Neutrophil (primary cell): ENCODE data around the gene PXYLP1.

Experiments used
- H3K27ac ChIP-seq: fragments of 200-600 bp; sonication (generic); 2 replicates; pipeline ENCODE4 v1.5.1; 2016; ENCODE audit warnings: mild to moderate bottlenecking, moderate library complexity
- H3K27me3 ChIP-seq: fragments of 200-600 bp; sonication (generic); 2 replicates; pipeline ENCODE4 v1.6.0; 2016; ENCODE audit warnings: mild to moderate bottlenecking
- H3K36me3 ChIP-seq: fragments of 200-600 bp; sonication (generic); 2 replicates; pipeline ENCODE4 v1.5.1; 2017
- H3K4me1 ChIP-seq, 2 experiments: fragments of 200-600 bp in 1 of 2; sonication (generic) in 1 of 2; 1 replicate in 1 of 2; 2 replicates in 1 of 2; pipeline versions ENCODE4 v1.5.1 to v1.6.1; 2013 to 2016; ENCODE audit warnings: low read depth in 1 of 2, low read length in 1 of 2, mild to moderate bottlenecking in 1 of 2, moderate library complexity in 1 of 2; ENCODE audit not compliant: control insufficient read depth in 1 of 2, insufficient read depth in 1 of 2
- H3K4me3 ChIP-seq, 2 experiments: fragments of 200-600 bp in 1 of 2; sonication (generic) in 1 of 2; 1 replicate in 1 of 2; 2 replicates in 1 of 2; pipeline ENCODE4 v1.5.1; 2013 to 2016; ENCODE audit warnings: low read depth in 1 of 2, low read length in 1 of 2, mild to moderate bottlenecking in 1 of 2, moderate library complexity in 1 of 2
- H3K9me3 ChIP-seq: fragments of 200-600 bp; sonication (generic); 2 replicates; pipeline ENCODE4 v1.5.1; 2016
- TF ChIP-seq, protein P1 (sequence below): fragments of 200-600 bp; sonication (generic); IDR thresholded peaks from 2 replicates; pipeline ENCODE4 v1.5.1; 2016; ENCODE audit warnings: antibody characterized with exemption

Gene PXYLP1

DNA sequence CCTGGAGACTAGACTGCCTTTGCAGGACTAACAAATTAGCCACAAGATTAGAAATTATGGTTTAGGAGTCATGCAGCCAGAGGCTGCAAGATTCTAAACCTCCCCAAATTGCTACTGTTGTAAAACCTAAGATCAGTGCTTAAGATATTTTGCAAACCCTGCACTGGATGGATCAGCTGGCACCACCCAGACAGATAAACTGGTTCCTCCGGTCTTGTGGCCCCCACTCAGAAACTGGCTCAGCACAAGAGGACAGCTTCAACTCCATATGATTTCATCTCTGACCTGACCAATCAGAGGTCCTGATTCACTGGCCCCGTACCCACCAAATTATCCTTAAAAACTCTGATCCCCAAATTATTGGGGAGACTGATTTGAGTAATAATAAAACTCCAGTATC lies 19.5 kb upstream of the PXYLP1 start:
- Histone ChIP-seq H3K36me3 (no peaks in the 10 kb centered on the region), H3K9me3 (no peaks in the 10 kb centered on the region), H3K4me1 (peaks cover 6 to 11% of the 10 kb centered on the region in 2 experiments), H3K27me3 (no peaks in the 10 kb centered on the region), H3K4me3 (no peak overlapping the region), H3K27ac (no peak overlapping the region)
- TF ChIP-seq, protein P1, sequence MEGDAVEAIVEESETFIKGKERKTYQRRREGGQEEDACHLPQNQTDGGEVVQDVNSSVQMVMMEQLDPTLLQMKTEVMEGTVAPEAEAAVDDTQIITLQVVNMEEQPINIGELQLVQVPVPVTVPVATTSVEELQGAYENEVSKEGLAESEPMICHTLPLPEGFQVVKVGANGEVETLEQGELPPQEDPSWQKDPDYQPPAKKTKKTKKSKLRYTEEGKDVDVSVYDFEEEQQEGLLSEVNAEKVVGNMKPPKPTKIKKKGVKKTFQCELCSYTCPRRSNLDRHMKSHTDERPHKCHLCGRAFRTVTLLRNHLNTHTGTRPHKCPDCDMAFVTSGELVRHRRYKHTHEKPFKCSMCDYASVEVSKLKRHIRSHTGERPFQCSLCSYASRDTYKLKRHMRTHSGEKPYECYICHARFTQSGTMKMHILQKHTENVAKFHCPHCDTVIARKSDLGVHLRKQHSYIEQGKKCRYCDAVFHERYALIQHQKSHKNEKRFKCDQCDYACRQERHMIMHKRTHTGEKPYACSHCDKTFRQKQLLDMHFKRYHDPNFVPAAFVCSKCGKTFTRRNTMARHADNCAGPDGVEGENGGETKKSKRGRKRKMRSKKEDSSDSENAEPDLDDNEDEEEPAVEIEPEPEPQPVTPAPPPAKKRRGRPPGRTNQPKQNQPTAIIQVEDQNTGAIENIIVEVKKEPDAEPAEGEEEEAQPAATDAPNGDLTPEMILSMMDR = no peak

DNA sequence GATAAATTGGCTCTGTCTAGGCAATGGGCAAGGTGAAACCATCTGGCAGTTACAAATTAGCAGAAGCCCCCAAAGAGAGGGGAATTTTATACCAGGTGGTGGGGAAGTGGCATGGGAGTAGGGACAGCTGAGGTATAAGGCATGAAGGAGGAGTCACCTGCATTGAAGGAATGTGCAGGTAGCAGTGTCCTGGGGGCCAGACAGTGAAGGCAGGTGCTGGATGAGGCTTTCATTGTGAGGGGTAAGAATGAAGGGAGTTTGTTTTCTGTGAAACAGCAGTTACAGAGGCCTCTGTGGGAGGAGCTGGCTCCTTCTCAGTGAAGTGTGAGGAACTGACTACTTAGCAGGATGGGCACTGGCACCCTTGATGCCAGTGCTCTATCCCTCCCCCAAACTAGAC lies 19.1 kb upstream of the PXYLP1 start:
- Histone ChIP-seq H3K36me3 (no peaks in the 10 kb centered on the region), H3K4me1 (peaks cover 11 to 15% of the 10 kb centered on the region in 2 experiments), H3K9me3 (no peaks in the 10 kb centered on the region), H3K27me3 (no peaks in the 10 kb centered on the region), H3K4me3 (no peak overlapping the region), H3K27ac (no peak overlapping the region)
- TF ChIP-seq, protein P1 = no peak

DNA sequence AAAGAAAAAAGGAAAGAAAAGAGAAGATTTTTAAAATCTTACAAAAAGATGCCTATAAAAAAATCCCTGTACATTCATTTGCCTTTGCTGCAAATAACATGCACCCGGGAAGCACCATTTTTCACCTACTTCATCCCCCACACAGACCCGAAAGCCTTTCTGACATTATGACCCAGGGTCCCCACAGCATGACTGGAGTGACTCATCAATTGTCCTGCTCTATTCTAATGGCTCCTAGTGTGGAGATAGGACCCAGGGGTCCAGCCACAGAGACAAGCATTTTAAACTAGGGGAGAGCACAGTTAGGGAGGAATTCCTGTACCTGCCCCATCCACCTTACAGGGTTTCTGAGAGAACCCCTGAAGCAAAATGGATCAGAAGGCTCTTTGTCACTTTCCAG lies 14.7 kb upstream of the PXYLP1 start:
- no peaks in the 10 kb centered on the region for H3K9me3 ChIP-seq
- no peaks in the 10 kb centered on the region for H3K27me3 ChIP-seq
- H3K4me3 ChIP-seq = peak overlapping the region in 1 of 2 experiments; percentile 15
- H3K27ac ChIP-seq = peak overlapping the region; percentile 90
- TF ChIP-seq, protein P1 = no peak
- no peaks in the 10 kb centered on the region for H3K36me3 ChIP-seq
- H3K4me1 ChIP-seq = peaks cover 37 to 42% of the 10 kb centered on the region in 2 experiments

DNA sequence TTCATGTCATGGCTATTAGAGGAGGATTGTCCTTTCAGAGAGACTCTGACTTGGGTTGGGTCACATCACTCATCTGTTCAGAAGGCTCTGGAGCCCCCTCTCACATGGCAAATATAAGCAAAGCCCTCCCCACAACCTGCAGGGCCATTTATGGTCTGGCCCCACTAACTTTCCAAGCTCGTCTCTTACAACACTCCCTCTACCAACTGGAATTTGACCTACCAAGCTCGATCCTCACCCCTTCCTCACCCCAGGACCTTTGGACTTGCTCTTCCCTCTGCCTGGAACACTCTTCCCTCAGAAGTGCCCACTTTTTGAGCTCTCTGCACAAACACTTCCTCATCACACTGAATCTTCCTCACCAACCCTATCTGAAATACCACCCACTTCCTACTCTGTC lies 14.2 kb upstream of the PXYLP1 start:
- Histone ChIP-seq H3K9me3 (no peaks in the 10 kb centered on the region), H3K4me1 (peaks cover 37 to 42% of the 10 kb centered on the region in 2 experiments), H3K36me3 (no peaks in the 10 kb centered on the region), H3K4me3 (peak overlapping the region; percentile 14 to 30), H3K27ac (peak overlapping the region; percentile 90), H3K27me3 (no peaks in the 10 kb centered on the region)
- TF ChIP-seq, protein P1 = no peak

DNA sequence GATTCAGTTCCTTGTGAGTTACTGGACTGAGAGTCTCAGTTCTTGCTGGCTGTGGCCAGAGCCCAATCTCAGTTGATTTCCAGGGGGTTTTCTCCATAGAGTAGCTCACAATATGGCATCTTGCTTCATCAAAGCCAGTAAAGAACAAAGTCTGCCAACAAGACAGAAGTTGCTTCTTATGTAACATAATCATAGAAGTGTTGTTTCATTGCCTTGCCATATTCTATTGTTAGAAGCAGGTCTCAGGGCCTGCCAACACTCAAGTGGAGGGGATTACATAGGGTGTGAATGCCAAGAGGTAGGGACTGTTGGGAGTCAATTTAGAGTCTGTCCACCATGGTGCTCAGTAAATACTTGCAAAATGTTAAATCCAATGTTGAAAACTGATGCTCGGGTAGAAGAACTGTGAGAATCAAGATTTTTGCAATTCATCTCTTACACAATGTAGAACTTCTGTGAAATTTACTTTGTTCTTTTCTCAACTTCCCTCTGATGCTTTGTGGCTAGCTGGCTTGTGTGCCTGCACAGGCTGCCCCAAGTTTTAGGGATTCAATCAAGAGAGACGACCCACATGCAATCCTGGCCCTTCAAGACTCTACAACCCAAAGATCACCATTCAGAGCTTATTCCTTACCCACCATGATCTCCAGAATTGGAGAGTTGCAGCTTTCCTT lies 13.3 kb upstream of the PXYLP1 start:
- peak overlapping the region; percentile 14 to 30 for H3K4me3 ChIP-seq
- no peaks in the 10 kb centered on the region for H3K9me3 ChIP-seq
- H3K27me3 ChIP-seq = no peaks in the 10 kb centered on the region
- H3K4me1 ChIP-seq = peaks cover 37 to 42% of the 10 kb centered on the region in 2 experiments
- H3K27ac ChIP-seq = peak overlapping the region; percentile 90
- TF ChIP-seq, protein P1 = no peak
- H3K36me3 ChIP-seq = no peaks in the 10 kb centered on the region
